ENCODE data around the gene CTNND2.
A peak's percentile ranks its signal among the peaks of the same experiment; 100 is the strongest.
"Not testable (repeated sequence)": the region's sequence is repeated elsewhere in the genome, so short reads cannot be mapped to it uniquely, and the experiment has no call there.

The CTNND2 gene

GRCh38 chr5:11012295-11012694 lies 892.0 kb downstream of the CTNND2 start:
- H3K4me1 ChIP-seq (ENCODE audit: control insufficient read depth, insufficient read depth, low read length): no peaks in the 10 kb centered on the region
- H3K9ac ChIP-seq (ENCODE audit: low read depth, low read length): no peak overlapping the region
- no peaks in the 10 kb centered on the region for H3K36me3 ChIP-seq (ENCODE audit: control insufficient read depth, insufficient read depth, low read length)
- H3K27me3 ChIP-seq (ENCODE audit: control insufficient read depth, insufficient read depth, low read length): no peaks in the 10 kb centered on the region
- no peaks in the 10 kb centered on the region for H3K9me3 ChIP-seq (ENCODE audit: control insufficient read depth, insufficient read depth, low read length)
- no peak overlapping the region for H3K4me3 ChIP-seq (ENCODE audit: low read depth, low read length)

GRCh38 chr5:11010429-11011210 lies 893.6 kb downstream of the CTNND2 start:
- H3K36me3 ChIP-seq (ENCODE audit: control insufficient read depth, insufficient read depth, low read length): no peaks in the 10 kb centered on the region
- H3K9ac ChIP-seq (ENCODE audit: low read depth, low read length): no peak overlapping the region
- H3K9me3 ChIP-seq (ENCODE audit: control insufficient read depth, insufficient read depth, low read length): no peaks in the 10 kb centered on the region
- no peaks in the 10 kb centered on the region for H3K27me3 ChIP-seq (ENCODE audit: control insufficient read depth, insufficient read depth, low read length)
- no peaks in the 10 kb centered on the region for H3K4me1 ChIP-seq (ENCODE audit: control insufficient read depth, insufficient read depth, low read length)
- H3K4me3 ChIP-seq (ENCODE audit: low read depth, low read length): no peak overlapping the region

GRCh38 chr5:11009576-11009975 lies 894.7 kb downstream of the CTNND2 start:
- H3K9ac ChIP-seq (ENCODE audit: low read depth, low read length): no peak overlapping the region
- no peaks in the 10 kb centered on the region for H3K9me3 ChIP-seq (ENCODE audit: control insufficient read depth, insufficient read depth, low read length)
- H3K27me3 ChIP-seq (ENCODE audit: control insufficient read depth, insufficient read depth, low read length): no peaks in the 10 kb centered on the region
- H3K4me3 ChIP-seq (ENCODE audit: low read depth, low read length): no peak overlapping the region
- no peaks in the 10 kb centered on the region for H3K4me1 ChIP-seq (ENCODE audit: control insufficient read depth, insufficient read depth, low read length)
- no peaks in the 10 kb centered on the region for H3K36me3 ChIP-seq (ENCODE audit: control insufficient read depth, insufficient read depth, low read length)

GRCh38 chr5:11007269-11007870 lies 896.9 kb downstream of the CTNND2 start:
- no peak overlapping the region for H3K9ac ChIP-seq (ENCODE audit: low read depth, low read length)
- H3K4me3 ChIP-seq (ENCODE audit: low read depth, low read length): no peak overlapping the region
- no peaks in the 10 kb centered on the region for H3K27me3 ChIP-seq (ENCODE audit: control insufficient read depth, insufficient read depth, low read length)
- no peaks in the 10 kb centered on the region for H3K36me3 ChIP-seq (ENCODE audit: control insufficient read depth, insufficient read depth, low read length)
- no peaks in the 10 kb centered on the region for H3K4me1 ChIP-seq (ENCODE audit: control insufficient read depth, insufficient read depth, low read length)
- no peaks in the 10 kb centered on the region for H3K9me3 ChIP-seq (ENCODE audit: control insufficient read depth, insufficient read depth, low read length)

- H3K4me3 ChIP-seq (ENCODE audit: low read depth, low read length); H3K9me3 ChIP-seq (ENCODE audit: control insufficient read depth, insufficient read depth, low read length): not testable (repeated sequence)
Observed at GRCh38 chr5:11004523-11004922, 899.7 kb downstream of the CTNND2 start.

GRCh38 chr5:11000515-11001353 lies 903.5 kb downstream of the CTNND2 start:
- Histone ChIP-seq H3K9ac (ENCODE audit: low read depth, low read length) (no peak overlapping the region), H3K9me3 (ENCODE audit: control insufficient read depth, insufficient read depth, low read length) (no peaks in the 10 kb centered on the region), H3K4me3 (ENCODE audit: low read depth, low read length) (no peak overlapping the region), H3K27me3 (ENCODE audit: control insufficient read depth, insufficient read depth, low read length) (no peaks in the 10 kb centered on the region), H3K4me1 (ENCODE audit: control insufficient read depth, insufficient read depth, low read length) (peaks cover 12% of the 10 kb centered on the region), H3K36me3 (ENCODE audit: control insufficient read depth, insufficient read depth, low read length) (no peaks in the 10 kb centered on the region)

More at GRCh38 chr5:11004523-11004922, 899.7 kb downstream of the CTNND2 start:
- not testable (repeated sequence) for H3K36me3 ChIP-seq (ENCODE audit: control insufficient read depth, insufficient read depth, low read length); H3K9ac ChIP-seq (ENCODE audit: low read depth, low read length); H3K27me3 ChIP-seq (ENCODE audit: control insufficient read depth, insufficient read depth, low read length)
- peaks cover 12% of the 10 kb centered on the region for H3K4me1 ChIP-seq (ENCODE audit: control insufficient read depth, insufficient read depth, low read length)

GRCh38 chr5:10999714-11000113 lies 904.5 kb downstream of the CTNND2 start:
- Histone ChIP-seq H3K4me3 (ENCODE audit: low read depth, low read length) (no peak overlapping the region), H3K4me1 (ENCODE audit: control insufficient read depth, insufficient read depth, low read length) (peaks cover 15% of the 10 kb centered on the region), H3K36me3 (ENCODE audit: control insufficient read depth, insufficient read depth, low read length) (no peaks in the 10 kb centered on the region), H3K9me3 (ENCODE audit: control insufficient read depth, insufficient read depth, low read length) (no peaks in the 10 kb centered on the region), H3K27me3 (ENCODE audit: control insufficient read depth, insufficient read depth, low read length) (no peaks in the 10 kb centered on the region), H3K9ac (ENCODE audit: low read depth, low read length) (no peak overlapping the region)

- no peaks in the 10 kb centered on the region for H3K36me3 ChIP-seq (ENCODE audit: control insufficient read depth, insufficient read depth, low read length)
- no peak overlapping the region for H3K9ac ChIP-seq (ENCODE audit: low read depth, low read length)
- no peak overlapping the region for H3K4me3 ChIP-seq (ENCODE audit: low read depth, low read length)
- no peaks in the 10 kb centered on the region for H3K9me3 ChIP-seq (ENCODE audit: control insufficient read depth, insufficient read depth, low read length)
- H3K4me1 ChIP-seq (ENCODE audit: control insufficient read depth, insufficient read depth, low read length): peaks cover 12% of the 10 kb centered on the region
- H3K27me3 ChIP-seq (ENCODE audit: control insufficient read depth, insufficient read depth, low read length): no peaks in the 10 kb centered on the region
Observed at GRCh38 chr5:10995891-10996290, 908.4 kb downstream of the CTNND2 start.

- Histone ChIP-seq H3K9me3 (ENCODE audit: control insufficient read depth, insufficient read depth, low read length) (no peaks in the 10 kb centered on the region), H3K9ac (ENCODE audit: low read depth, low read length) (no peak overlapping the region), H3K36me3 (ENCODE audit: control insufficient read depth, insufficient read depth, low read length) (no peaks in the 10 kb centered on the region), H3K4me1 (ENCODE audit: control insufficient read depth, insufficient read depth, low read length) (peaks cover 6% of the 10 kb centered on the region), H3K4me3 (ENCODE audit: low read depth, low read length) (peak overlapping the region; percentile 16), H3K27me3 (ENCODE audit: control insufficient read depth, insufficient read depth, low read length) (no peaks in the 10 kb centered on the region)
Observed at GRCh38 chr5:10994091-10994986, 909.9 kb downstream of the CTNND2 start.

- no peak overlapping the region for H3K9ac ChIP-seq (ENCODE audit: low read depth, low read length)
- no peak overlapping the region for H3K4me3 ChIP-seq (ENCODE audit: low read depth, low read length)
- H3K4me1 ChIP-seq (ENCODE audit: control insufficient read depth, insufficient read depth, low read length): peaks cover 11% of the 10 kb centered on the region
- no peaks in the 10 kb centered on the region for H3K9me3 ChIP-seq (ENCODE audit: control insufficient read depth, insufficient read depth, low read length)
- no peaks in the 10 kb centered on the region for H3K27me3 ChIP-seq (ENCODE audit: control insufficient read depth, insufficient read depth, low read length)
- H3K36me3 ChIP-seq (ENCODE audit: control insufficient read depth, insufficient read depth, low read length): no peaks in the 10 kb centered on the region
Observed at GRCh38 chr5:10990634-10991033, 913.6 kb downstream of the CTNND2 start.
